Prostate gland (tissue), 2 donors: ENCODE measurements around the gene VPS41.

Experiments
- CTCF ChIP-seq, 4 experiments: fragments of 200-600 bp in 2 of 4; fragments of 450-650 bp in 2 of 4; sonication (generic) in 2 of 4; IDR thresholded peaks; 1 replicate in 3 of 4; 2 replicates in 1 of 4; pipeline ENCODE4 v1.5.1; 2016 to 2019; ENCODE audit warnings: antibody characterized with exemption in 4 of 4, mild to moderate bottlenecking in 2 of 4, moderate library complexity in 2 of 4
- POLR2A ChIP-seq: fragments of 450-650 bp; IDR thresholded peaks from one replicate; pipeline ENCODE4 v1.6.1; 2016; ENCODE audit warnings: antibody characterized with exemption, mild to moderate bottlenecking

GRCh38 chr7:38795593-38795992 lies 113.4 kb downstream of the VPS41 start:
- TF ChIP-seq CTCF (IDR thresholded peaks at IDR 0.05): no peak
- no peak for TF ChIP-seq POLR2A
